ENCODE measurements around the gene SPRYD3.

Gene SPRYD3

GRCh38 chr12:53077030-53077429, 2.2 kb downstream of the SPRYD3 start:
- no peak for DNase-seq

GRCh38 chr12:53076461-53076860, 2.7 kb downstream of the SPRYD3 start:
- DNase-seq, result no peak

GRCh38 chr12:53074999-53075370, 4.2 kb downstream of the SPRYD3 start:
- DNase-seq, result no peak

GRCh38 chr12:53074283-53074998, 4.7 kb downstream of the SPRYD3 start:
- no peak for DNase-seq

GRCh38 chr12:53073881-53074280, 5.3 kb downstream of the SPRYD3 start:
- no peak for DNase-seq

GRCh38 chr12:53071591-53072551, 7.3 kb downstream of the SPRYD3 start:
- DNase-seq, result no peak

- DNase-seq, result no peak
Observed at GRCh38 chr12:53070877-53071492, 8.2 kb downstream of the SPRYD3 start.

- no peak for DNase-seq
Observed at GRCh38 chr12:53069621-53070410, 9.4 kb downstream of the SPRYD3 start.

- no peak for DNase-seq
Observed at GRCh38 chr12:53068811-53069585, 10.2 kb downstream of the SPRYD3 start.

- no peak for DNase-seq
Observed at GRCh38 chr12:53067993-53068770, 11.0 kb downstream of the SPRYD3 start.

- DNase-seq, result no peak
Observed at GRCh38 chr12:53067074-53067992, 11.9 kb downstream of the SPRYD3 start.

GRCh38 chr12:53065975-53066931, 12.9 kb downstream of the SPRYD3 start:
- DNase-seq, result peak; percentile 66

GRCh38 chr12:53065470-53065869, 13.7 kb downstream of the SPRYD3 start:
- DNase-seq, result no peak

GRCh38 chr12:53064613-53065436, 14.4 kb downstream of the SPRYD3 start:
- no peak for DNase-seq

- DNase-seq, result no peak
Observed at GRCh38 chr12:53063708-53064612, 15.2 kb downstream of the SPRYD3 start.

GRCh38 chr12:53062977-53063707, 16.0 kb downstream of the SPRYD3 start:
- DNase-seq, result no peak

All from effector CD4-positive, alpha-beta T cell (primary cell).